Liver (tissue), 3 donors: ENCODE data around the gene ZNF705A.

Experiments used
- GABPA ChIP-seq, 2 donors: IDR thresholded peaks in 1 of 2; conservative IDR thresholded peaks in 1 of 2; 2 replicates each; pipeline ENCODE4 v1.6.1; 2016; ENCODE audit warnings: antibody characterized with exemption in 2 of 2, mild to moderate bottlenecking in 1 of 2, moderate library complexity in 1 of 2
- JUND ChIP-seq, 2 donors: IDR thresholded peaks; 2 replicates each; pipeline ENCODE4 v1.6.1; 2016; ENCODE audit warnings: antibody characterized with exemption in 2 of 2
- REST ChIP-seq: IDR thresholded peaks from 2 replicates; pipeline ENCODE4 v1.6.1; 2016; ENCODE audit warnings: antibody characterized with exemption, mild to moderate bottlenecking
- TAF1 ChIP-seq: conservative IDR thresholded peaks from 2 replicates; pipeline ENCODE4 v1.6.1; 2016; ENCODE audit warnings: antibody characterized with exemption, mild to moderate bottlenecking
- YY1 ChIP-seq: IDR thresholded peaks from 2 replicates; pipeline ENCODE4 v1.6.1; 2016; ENCODE audit warnings: antibody characterized with exemption, mild to moderate bottlenecking
- TF ChIP-seq, protein P1 (sequence below): IDR thresholded peaks from 2 replicates; pipeline ENCODE4 v1.6.1; 2016; ENCODE audit warnings: antibody characterized with exemption
- TF ChIP-seq, protein P2 (sequence below): fragments of 150-350 bp; IDR thresholded peaks from 2 replicates; pipeline ENCODE4 v1.5.1; 2017; ENCODE audit warnings: improper control_type of control experiment, low read depth, low read length; ENCODE audit not compliant: missing input control
- donor health status: healthy.
- donor health status: healthy.

DNA sequence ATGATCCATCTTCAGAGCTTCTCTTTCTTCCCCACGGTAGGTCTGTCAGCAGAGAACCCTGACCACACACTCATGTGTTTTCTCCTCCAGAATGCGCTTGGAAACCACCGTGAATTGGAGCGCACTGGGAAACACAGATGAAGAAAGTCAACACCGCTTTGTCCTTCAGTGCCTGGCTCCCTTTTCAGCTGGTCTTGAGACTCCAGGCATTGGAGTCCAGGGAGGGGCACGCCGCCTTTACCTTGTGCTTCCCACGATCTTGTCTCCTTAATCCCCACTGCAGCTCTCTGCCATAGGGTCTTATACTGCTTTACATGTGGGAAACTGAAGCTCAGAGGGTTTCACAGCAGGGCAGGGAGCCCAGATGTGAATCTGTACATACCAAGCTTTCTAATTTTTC, 69.5 kb downstream of the ZNF705A start:
- TF ChIP-seq, protein P1, sequence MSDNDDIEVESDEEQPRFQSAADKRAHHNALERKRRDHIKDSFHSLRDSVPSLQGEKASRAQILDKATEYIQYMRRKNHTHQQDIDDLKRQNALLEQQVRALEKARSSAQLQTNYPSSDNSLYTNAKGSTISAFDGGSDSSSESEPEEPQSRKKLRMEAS: no peak
- TF ChIP-seq JUND (IDR thresholded peaks at IDR 0.05) (no peak), REST (no peak), TAF1 (no peak), YY1 (no peak), GABPA (IDR thresholded peaks at IDR 0.05 in 1 of 2, conservative IDR thresholded peaks at IDR 0.05 in 1 of 2) (no peak)
- TF ChIP-seq, protein P2, sequence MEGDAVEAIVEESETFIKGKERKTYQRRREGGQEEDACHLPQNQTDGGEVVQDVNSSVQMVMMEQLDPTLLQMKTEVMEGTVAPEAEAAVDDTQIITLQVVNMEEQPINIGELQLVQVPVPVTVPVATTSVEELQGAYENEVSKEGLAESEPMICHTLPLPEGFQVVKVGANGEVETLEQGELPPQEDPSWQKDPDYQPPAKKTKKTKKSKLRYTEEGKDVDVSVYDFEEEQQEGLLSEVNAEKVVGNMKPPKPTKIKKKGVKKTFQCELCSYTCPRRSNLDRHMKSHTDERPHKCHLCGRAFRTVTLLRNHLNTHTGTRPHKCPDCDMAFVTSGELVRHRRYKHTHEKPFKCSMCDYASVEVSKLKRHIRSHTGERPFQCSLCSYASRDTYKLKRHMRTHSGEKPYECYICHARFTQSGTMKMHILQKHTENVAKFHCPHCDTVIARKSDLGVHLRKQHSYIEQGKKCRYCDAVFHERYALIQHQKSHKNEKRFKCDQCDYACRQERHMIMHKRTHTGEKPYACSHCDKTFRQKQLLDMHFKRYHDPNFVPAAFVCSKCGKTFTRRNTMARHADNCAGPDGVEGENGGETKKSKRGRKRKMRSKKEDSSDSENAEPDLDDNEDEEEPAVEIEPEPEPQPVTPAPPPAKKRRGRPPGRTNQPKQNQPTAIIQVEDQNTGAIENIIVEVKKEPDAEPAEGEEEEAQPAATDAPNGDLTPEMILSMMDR: no peak
